HG02973 (cell line): Measurements from ENCODE around the gene TDP2.

Source experiments
- ATAC-seq: cut with Tn5 transposase; IDR thresholded peaks from one replicate; pipeline ENCODE4 v1.9.1; 2021; ENCODE audit warnings: moderate library complexity; ENCODE audit not compliant: unreplicated experiment

Gene TDP2

GRCh38 chr6:24606200-24606930 lies 60.3 kb downstream of the TDP2 start:
- ATAC-seq = no peak

GRCh38 chr6:24603241-24603640 lies 63.5 kb downstream of the TDP2 start:
- ATAC-seq = no peak

- ATAC-seq = no peak
Measured at GRCh38 chr6:24600903-24601302, 65.8 kb downstream of the TDP2 start.
